Lower leg skin (tissue), 3 donors: ENCODE data around the gene TAF11L4.
"Not testable (repeated sequence)": the region's sequence is repeated elsewhere in the genome, so short reads cannot be mapped to it uniquely, and the experiment has no call there.

Source experiments
- POLR2A ChIP-seq, 2 donors: fragments of 450-650 bp; IDR thresholded peaks; one replicate each; pipeline ENCODE4 v1.6.1; 2016 to 2017; ENCODE audit warnings: antibody characterized with exemption in 2 of 2, mild to moderate bottlenecking in 1 of 2, moderate library complexity in 1 of 2
- TF ChIP-seq, protein P1 (sequence below), 3 donors: fragments of 450-650 bp; IDR thresholded peaks; one replicate each; pipeline ENCODE4 v1.5.1; 2016; ENCODE audit warnings: antibody characterized with exemption in 3 of 3, mild to moderate bottlenecking in 3 of 3, moderate library complexity in 2 of 3

DNA sequence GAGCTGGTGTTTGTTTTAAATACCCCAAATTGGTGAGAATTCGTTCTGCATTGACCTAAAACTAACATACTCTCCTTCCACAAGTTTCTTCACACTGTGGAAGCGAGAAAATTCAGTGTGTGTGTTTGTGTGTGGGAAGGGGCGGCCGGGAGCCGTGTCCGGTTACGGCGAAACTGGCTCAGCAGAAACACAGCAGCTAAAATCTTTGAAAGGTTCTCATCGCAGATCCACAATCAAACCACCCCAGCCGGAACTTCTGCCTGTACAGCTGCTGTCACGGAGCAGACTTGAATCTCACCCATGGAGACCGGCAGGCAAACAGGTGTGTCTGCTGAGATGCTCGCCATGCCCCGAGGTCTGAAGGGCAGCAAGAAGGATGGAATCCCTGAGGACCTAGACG lies 3.5 kb upstream of the TAF11L4 start, which contains the start of gene TAF11L3:
- TF ChIP-seq, protein P1, sequence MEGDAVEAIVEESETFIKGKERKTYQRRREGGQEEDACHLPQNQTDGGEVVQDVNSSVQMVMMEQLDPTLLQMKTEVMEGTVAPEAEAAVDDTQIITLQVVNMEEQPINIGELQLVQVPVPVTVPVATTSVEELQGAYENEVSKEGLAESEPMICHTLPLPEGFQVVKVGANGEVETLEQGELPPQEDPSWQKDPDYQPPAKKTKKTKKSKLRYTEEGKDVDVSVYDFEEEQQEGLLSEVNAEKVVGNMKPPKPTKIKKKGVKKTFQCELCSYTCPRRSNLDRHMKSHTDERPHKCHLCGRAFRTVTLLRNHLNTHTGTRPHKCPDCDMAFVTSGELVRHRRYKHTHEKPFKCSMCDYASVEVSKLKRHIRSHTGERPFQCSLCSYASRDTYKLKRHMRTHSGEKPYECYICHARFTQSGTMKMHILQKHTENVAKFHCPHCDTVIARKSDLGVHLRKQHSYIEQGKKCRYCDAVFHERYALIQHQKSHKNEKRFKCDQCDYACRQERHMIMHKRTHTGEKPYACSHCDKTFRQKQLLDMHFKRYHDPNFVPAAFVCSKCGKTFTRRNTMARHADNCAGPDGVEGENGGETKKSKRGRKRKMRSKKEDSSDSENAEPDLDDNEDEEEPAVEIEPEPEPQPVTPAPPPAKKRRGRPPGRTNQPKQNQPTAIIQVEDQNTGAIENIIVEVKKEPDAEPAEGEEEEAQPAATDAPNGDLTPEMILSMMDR (IDR thresholded peaks at IDR 0.05): not testable (repeated sequence)
- TF ChIP-seq POLR2A (IDR thresholded peaks at IDR 0.05): not testable (repeated sequence)
